Fibroblast of gingiva (primary cell): Measurements from ENCODE around the gene PRDX5.
A peak's percentile ranks its signal among the peaks of the same experiment; 100 is the strongest.

Source experiments
- DNase-seq: peaks from one replicate; pipeline ENCODE4 v3.0.0-alpha.2; 2011; ENCODE audit warnings: low read depth

PRDX5 gene

DNA sequence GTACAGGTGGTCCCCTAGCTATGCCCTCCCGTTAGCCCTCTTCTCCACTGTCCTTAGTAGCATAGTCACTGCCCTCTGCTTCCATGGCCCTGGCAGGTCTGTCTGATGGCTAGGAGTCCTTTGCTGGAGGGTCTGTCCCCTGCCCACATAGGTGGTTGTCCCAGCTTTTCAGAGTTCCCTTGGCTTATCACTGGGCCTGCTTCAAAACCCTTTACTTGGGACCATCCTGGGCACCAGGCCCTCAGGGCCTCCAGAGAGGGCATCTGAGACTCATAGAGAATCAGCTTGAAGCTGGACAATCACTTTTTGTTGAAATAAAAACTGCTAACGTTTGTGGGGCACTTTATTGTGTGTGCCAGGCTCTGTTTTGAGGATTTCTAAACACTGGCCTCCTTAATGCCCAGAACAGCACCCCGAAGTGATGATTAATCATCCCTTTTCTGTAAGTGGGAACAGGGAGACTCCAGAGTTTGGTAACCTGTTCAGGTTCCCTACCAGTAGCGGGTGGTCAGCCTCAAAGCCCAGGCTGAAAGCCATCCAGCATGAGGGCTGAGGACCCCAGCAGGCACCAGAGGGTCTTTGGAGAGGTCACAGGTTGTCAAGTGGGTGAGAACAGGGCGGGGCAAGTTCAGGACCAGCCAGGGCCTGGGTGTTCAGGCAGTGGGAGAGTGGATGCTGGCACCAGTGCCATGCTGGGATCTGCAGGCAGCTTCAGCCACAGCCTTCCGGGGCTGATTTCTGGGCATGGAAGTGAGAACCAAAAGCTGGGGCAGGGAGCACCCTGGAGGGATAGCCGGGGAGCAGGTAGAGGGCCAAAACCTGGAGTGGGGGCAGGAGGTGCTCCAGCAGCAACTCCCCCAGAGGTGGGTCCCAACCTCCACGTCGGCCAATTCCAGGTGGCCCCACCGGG, 27.3 kb upstream of the PRDX5 start:
- DNase-seq: no peak

DNA sequence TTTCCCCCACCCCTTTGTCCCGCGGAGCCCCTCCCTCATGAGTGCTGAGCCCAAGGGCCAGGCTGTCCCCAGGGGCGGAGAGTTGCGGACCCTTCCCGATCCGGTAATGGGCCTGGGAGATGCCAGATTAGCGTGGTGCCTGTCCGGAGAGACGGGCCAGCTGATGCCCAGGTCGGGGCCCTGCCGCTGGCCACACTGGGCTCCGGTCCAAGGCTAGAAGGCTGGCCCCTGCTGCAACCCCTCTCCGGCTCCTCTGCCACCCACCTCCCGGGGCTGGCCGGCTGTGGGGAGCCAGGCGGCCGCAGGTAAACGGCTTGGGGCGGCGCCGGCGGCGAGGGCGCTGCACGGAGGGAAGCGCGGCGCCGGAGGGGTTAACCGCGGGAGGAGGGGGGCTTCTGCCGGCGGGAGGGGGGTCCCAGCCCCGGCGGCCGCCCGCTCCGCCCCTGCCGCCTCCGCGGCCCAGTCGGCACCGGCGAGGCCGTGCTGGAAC, 26.6 kb upstream of the PRDX5 start, which contains the start of gene KCNK4:
Gene KCNK4, plus strand, starts transcription at position 41 of the 490 bp plus-strand sequence. CDS start 1,717 bp downstream, outside the sequence.
- DNase-seq: no peak

DNA sequence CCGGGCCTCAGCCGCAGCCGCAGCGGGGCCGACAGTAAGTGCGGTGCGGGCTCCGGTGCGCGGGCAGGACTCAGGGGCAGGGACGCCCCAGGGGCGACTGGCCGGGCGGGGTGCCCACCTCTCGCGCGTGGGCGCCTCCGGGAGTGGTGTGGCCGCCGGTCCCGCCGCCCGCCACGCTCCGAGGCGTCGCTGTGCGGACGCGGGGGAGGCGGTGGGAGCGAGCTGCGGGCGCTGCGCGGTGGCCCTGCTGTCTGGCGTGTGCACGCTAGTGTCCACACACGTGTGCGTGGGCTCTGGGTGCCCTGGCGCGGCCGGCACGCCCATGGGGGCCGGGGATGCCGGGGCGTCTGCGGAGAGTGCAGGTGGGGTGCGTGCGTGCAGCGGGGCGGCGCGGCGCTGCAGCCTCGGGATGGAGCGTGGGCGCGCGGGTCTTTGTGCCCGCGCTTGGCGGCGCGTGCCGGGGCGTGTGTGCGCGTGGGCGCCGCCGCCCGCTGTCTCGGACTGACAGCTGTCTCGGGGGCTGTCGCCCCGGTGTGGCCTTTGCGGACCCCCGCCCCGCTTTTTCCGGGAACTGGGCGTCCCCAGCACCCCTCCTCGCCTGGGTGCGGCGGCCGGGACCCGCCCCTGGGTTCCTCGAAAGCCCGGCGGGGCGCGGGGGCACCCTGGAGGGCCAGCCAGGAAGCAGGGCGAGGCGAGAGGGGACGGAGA, 26.0 kb upstream of the PRDX5 start:
- no peak for DNase-seq

DNA sequence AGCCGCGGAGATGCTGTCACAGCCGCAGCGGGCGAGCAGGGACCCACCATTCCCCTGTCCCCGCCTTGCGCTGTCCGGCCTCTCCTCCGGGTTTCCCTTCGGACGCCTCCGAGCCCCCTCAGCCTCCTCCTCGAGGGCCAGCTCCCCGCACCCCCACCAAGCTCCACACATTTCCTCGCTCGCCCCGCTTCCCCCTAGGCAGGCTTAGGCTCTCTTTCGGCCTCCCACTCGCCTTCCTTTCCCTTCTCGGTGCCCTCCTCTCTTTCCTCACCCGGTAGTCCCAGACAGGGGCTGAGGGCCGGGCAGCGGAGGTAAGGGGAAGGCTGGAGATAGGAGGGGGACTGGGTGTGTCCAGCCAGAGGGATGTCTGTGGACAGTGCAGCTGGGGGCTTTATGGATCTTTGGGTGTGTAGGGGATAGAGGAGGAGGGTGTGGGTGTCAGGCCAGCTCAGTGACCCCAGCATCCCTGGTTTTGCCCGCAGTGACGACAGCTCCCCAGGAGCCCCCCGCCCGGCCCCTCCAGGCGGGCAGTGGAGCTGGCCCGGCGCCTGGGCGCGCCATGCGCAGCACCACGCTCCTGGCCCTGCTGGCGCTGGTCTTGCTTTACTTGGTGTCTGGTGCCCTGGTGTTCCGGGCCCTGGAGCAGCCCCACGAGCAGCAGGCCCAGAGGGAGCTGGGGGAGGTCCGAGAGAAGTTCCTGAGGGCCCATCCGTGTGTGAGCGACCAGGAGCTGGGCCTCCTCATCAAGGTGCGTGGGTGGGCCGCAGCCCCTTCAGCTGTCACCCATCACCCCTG, 25.3 kb upstream of the PRDX5 start:
- no peak for DNase-seq

DNA sequence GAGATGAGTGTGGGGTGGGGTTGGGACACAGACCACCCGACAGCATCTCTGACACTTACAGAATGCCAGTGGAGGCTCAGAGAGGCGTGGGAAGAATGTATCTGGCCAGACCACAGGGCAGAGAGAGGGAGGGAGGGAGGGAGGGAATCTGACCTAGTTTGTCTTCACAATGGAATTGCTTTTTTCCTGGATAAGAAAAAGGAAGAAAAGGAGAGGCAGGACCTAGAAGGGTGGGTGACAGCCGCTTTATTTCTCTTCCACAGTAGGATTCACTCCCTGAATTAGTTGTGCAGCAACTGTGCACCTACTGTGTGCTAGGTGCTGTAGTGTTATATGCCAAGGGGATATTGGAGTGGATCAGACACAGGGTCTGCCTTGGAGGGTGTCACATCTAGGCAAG, 23.1 kb upstream of the PRDX5 start:
- no peak for DNase-seq

DNA sequence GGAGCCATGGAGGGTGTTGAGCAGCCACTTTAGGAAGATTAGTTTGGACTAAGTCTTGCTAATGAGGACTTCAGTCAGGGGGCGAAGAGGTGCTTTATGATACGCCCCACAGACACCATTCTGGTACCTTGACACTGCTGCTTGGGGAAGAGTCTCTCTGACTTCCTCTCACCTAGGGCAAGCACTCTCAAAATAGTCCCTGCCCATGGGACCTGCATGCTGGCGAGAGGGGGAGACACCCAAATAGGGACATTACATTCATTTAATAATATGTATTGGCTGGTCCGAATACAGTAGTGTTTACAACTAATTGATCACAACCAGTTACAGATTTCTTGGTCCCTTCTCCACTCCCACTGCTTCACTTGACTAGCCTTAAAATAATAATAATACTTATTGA, 22.2 kb upstream of the PRDX5 start:
- no peak for DNase-seq

DNA sequence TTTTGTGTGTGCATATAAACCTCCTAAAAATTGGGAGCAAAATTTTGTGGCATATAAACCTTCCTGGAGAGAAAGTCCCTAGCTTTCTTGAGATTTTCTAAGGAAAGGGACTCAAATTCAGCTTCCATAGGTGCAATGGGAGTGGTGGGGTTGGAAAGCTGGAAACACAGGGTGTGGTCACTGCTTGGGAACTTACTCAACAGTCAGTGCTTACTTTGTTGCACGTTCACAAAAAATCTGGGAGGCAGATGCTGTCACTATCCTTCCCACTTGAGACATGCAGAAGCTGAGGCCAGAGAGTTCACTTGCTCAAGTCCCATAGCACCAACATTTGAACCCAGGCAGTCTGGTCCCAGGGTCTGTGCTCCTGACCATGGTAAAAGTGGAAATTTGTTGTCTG, 21.7 kb upstream of the PRDX5 start:
- no peak for DNase-seq

DNA sequence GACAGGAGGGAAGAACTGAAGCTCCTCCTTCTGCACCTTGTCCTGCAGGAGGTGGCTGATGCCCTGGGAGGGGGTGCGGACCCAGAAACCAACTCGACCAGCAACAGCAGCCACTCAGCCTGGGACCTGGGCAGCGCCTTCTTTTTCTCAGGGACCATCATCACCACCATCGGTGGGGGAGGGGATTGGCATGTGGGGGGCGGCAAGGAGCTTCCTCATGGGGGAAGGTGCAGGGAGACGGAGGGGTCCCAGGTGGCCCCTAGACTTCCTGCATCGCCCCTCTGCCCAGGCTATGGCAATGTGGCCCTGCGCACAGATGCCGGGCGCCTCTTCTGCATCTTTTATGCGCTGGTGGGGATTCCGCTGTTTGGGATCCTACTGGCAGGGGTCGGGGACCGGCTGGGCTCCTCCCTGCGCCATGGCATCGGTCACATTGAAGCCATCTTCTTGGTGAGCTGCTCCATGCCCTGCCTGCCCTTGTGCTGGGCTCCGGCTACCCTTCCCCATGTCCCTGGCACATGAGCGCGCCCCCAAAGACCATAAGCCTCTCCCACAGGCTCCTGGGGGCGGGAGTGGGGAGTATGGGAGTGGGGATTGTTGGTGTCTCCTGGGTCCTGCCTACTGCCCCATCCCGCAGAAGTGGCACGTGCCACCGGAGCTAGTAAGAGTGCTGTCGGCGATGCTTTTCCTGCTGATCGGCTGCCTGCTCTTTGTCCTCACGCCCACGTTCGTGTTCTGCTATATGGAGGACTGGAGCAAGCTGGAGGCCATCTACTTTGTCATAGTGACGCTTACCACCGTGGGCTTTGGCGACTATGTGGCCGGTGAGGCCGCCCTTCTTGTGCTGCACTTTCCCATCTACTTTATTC, 20.9 kb upstream of the PRDX5 start:
- DNase-seq: no peak

DNA sequence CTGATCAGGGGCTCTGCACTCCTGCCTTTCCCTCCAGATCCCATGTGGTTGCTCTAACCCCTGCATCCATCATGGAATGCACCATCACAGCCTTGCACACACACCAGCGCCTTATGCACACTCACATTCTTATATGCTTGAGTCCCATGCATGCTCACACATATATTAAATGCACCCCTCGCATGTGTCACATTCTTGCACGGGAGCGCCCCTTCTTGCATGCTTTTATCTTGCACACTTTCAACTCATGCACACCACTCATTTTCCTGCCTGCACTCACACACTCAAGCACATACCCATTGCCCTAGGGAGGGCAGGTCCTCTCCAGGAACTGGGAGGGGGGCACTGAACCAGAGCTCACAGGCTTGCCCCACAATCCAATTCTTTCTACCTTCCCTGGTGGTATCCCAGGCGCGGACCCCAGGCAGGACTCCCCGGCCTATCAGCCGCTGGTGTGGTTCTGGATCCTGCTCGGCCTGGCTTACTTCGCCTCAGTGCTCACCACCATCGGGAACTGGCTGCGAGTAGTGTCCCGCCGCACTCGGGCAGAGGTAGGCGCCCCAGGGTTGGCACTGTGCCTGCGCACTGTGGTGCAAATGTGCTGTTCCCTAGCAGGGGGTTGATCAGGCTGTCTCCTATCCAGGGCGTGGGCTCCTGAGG, 20.1 kb upstream of the PRDX5 start:
- DNase-seq: no peak

DNA sequence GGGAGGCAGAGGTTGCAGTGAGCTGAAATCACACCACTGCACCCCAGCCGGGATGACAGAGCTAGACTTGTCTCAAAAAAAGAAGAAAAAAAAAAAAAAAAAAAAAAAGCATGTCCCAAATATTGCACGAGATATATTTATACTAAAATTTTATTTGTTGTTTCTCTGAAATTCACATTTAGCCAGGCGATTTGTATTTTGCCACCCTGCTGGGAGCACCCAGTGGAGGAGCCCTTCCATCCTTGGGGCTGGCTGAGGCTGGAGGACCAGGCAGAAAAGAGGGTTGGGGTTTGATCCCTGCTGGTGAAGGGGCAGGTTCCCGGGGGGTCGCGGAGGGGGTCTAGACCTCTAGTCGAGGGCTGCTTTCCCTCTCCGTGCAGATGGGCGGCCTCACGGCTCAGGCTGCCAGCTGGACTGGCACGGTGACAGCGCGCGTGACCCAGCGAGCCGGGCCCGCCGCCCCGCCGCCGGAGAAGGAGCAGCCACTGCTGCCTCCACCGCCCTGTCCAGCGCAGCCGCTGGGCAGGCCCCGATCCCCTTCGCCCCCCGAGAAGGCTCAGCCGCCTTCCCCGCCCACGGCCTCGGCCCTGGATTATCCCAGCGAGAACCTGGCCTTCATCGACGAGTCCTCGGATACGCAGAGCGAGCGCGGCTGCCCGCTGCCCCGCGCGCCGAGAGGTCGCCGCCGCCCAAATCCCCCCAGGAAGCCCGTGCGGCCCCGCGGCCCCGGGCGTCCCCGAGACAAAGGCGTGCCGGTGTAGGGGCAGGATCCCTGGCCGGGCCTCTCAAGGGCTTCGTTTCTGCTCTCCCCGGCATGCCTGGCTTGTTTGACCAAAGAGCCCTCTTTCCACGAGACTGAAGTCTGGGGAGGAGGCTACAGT, 18.7 kb upstream of the PRDX5 start:
- DNase-seq: peak; percentile 29

DNA sequence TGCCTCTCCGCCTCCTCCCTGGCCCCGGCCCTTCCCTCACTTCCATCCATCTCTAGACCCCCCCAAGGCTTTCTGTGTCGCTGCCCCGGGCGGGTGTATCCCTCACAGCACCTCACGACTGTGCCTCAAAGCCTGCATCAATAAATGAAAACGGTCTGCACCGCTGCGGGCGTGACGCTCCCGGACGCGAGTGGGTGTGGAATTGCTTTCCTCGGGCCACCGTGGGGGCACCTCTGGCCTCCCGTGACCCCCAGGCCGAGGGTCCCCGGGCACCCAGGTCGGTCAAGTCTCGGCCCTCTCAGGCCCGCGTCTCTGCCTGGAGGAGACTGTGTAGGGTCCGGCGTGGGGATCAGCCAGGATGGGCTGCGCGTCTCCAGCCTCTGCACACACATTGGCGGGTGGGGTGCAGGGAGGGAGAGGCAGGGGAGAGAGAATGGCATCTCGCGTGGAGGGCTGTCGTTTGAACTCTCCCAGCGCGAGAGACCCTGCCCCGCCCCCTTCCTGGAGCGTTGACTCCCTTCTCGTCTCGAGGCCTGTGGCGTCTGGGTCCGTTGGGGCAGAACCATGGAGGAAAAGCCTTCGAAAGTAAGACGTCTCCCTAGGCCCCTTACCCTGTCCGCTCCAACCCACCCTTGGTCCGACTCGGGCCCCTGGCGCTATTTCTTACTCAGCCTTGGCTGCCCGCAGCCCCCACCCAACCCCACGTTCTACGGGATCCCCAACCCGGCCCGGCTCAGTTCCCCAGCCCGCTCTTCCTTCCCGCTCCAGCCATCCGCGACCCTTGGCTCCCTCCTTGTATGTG, 17.9 kb upstream of the PRDX5 start, which contains the start of gene CATSPERZ:
Gene CATSPERZ, plus strand, starts transcription at position 512 of the 802 bp plus-strand sequence. Its CDS starts 53 bp downstream, at position 565.
- DNase-seq: no peak

DNA sequence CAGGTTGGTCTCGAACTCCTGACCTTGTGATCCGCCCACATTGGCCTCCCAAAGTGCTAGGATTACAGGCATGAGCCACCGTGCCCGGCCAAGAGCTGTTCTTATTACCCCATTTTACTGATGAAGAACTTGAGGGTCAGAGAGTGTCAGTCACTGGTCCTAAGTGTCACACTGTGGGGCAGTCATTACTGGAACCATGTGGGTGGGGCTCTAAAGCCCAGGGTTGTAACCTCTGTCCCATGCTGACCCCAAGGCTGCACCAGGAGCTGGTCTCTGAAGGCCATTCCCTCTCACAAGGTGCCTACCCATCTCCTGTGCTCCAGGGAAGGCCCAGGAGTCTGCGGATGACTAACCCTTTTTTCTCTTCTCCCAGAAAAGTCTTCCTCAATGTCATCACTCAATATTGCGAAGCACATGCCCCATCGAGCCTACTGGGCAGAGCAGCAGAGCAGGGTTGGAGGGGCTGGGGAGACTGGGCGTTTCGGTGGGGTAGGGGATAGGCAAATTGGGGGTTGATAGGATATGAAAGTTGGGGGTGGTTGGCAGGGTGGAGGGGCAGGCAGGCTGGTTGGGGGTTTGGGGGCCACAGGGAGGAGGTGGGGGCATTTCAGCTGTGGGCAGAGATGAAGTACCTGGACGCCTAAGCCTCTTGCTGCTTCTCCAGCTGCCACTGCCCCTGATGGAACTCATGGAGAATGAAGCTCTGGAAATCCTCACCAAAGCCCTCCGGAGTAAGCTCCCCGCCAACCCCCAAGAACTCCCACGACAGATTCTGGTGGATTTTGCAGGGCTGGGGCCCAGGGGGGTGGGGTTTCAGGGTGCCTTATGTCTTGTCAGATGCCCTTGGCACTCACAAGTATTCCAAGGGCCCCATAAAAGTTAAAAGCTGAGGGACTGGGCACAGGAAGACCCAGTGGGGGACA, 14.6 kb upstream of the PRDX5 start:
- DNase-seq: no peak

DNA sequence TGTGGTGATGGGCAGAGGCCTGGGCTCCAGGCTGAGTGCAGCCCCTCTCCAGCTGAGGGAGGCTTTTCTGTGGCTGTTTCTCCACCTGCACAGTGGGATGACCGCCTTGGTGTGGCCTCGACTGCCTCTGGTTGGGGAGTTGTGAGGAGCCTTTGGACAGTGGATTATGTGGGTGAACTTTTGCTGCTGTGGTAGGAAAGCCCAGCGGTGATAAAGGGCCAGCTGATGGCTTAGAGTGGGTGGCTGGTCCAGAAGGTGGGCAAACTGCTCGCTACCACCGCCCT, 13.9 kb upstream of the PRDX5 start:
- no peak for DNase-seq

DNA sequence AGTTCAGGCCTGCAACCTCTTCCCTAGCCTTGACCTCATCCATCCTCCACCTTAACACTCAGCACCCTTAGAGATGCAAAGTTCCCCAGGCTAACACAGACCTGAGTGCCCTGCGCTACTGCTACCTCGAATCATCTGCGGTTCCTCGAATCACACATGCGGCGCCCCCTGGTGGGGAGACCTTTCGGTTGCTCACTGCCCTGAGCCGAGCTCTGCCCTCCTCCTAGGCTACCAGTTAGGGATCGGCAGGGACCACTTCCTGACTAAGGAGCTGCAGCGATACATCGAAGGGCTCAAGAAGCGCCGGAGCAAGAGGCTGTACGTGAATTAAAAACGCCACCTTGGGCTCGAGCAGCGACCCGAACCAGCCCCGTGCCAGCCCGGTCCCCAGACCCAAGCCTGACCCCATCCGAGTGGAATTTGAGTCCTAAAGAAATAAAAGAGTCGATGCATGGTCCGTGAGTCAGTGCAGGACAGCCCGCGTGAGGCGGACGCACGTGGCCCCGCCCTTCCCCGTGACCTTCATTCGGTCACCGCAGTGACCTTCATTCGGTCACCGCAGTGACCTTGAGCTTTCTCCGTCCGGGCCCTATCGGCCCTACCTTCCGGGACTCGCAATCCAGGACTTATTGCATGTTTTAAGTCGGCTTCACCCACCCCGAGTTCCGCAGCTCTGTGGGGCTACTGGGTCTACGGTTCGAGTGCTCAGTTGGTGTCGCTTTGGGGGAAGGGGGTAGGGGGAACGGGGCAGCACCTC, 13.4 kb upstream of the PRDX5 start:
- DNase-seq: peak; percentile 82

DNA sequence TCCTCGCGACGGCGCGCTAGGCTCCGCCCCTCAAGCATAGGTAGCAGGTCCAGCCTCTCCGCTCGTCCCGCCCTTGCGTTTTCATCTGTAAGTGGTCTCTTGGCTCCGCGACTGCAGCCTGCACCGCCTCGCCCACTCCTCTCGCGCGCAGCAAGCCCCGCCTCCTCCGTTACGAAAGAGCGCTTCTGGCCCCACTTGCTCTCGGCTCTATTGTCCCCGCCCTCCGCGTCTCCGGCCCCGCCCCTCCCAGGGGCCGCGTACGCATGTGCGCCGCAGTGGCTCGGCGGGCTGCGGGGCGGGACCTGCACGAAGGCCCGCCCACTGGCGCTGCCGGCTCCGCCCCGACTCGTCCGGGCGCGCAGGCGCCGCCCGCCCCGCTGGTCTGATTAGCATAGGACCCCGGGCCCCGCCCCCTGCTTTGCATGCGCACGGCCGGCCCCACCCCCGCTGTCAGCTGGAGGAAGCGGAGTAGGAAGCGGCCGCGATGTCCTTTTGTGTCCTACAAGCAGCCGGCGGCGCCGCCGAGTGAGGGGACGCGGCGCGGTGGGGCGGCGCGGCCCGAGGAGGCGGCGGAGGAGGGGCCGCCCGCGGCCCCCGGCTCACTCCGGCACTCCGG, 12.7 kb upstream of the PRDX5 start, which contains the start of gene ESRRA:
Gene ESRRA, plus strand, starts transcription at position 450 of the 616 bp plus-strand sequence. CDS start 1,656 bp downstream, outside the sequence.
- DNase-seq: peak; percentile 96
